Naive thymus-derived CD4-positive, alpha-beta T cell (primary cell): Measurements from ENCODE around the gene EXOSC2. TPM values are rescaled to one million over a fixed set of nuclear protein-coding genes. Genes with fewer than 3 reads are reported as not detected.

ENCODE experiments used
- ATAC-seq: fragments of 150-1000 bp; cut with Tn5 transposase; 2 replicates; pipeline ENCODE4 v1.10.0; 2021; ENCODE audit warnings: mild to moderate bottlenecking, moderate library complexity
- CTCF ChIA-PET: fragments of 350-600 bp; sonication (Branson Sonifier 250); formaldehyde crosslinking; loops from one replicate; lab custom pipeline; 2021; ENCODE audit warnings: antibody characterized with exemption; lab: Charles Lee
- POLR2A ChIA-PET: fragments of 350-600 bp; sonication (Branson Sonifier 250); formaldehyde crosslinking; loops from one replicate; lab custom pipeline; 2021; ENCODE audit warnings: antibody characterized with exemption, inconsistent platforms; lab: Charles Lee
- DNase-seq, 9 donors: peaks; one replicate each; pipeline versions ENCODE4 v3.0.0 to v3.0.0-alpha.2; 2020 to 2022; ENCODE audit warnings: mixed read lengths in 1 of 9
- H3K27ac ChIP-seq: one replicate; pipeline ENCODE4 v1.7.0; 2013; ENCODE audit warnings: mild to moderate bottlenecking, low read depth, low read length, moderate library complexity
- H3K27me3 ChIP-seq, 2 donors: one replicate each; pipeline ENCODE4 v1.7.0; 2013; ENCODE audit warnings: low read length in 2 of 2, mild to moderate bottlenecking in 2 of 2, moderate library complexity in 2 of 2; ENCODE audit not compliant: control insufficient read depth in 2 of 2, insufficient read depth in 2 of 2
- H3K36me3 ChIP-seq, 3 experiments: 1 replicate in 2 of 3; 2 replicates in 1 of 3; pipeline ENCODE4 v1.7.0; 2013; ENCODE audit warnings: low read length in 3 of 3, mild to moderate bottlenecking in 3 of 3, moderate library complexity in 1 of 3; ENCODE audit not compliant: insufficient read depth in 3 of 3, control insufficient read depth in 2 of 3
- H3K4me1 ChIP-seq, 2 donors: one replicate each; pipeline ENCODE4 v1.7.0; 2013; ENCODE audit warnings: low read length in 2 of 2, mild to moderate bottlenecking in 2 of 2, moderate library complexity in 1 of 2; ENCODE audit not compliant: control insufficient read depth in 2 of 2, insufficient read depth in 2 of 2
- H3K4me3 ChIP-seq: 2 replicates; pipeline ENCODE4 v1.7.0; 2013; ENCODE audit warnings: mild to moderate bottlenecking, low read length
- H3K9me3 ChIP-seq, 3 experiments: 1 replicate in 2 of 3; 2 replicates in 1 of 3; pipeline ENCODE4 v1.7.0; 2013; ENCODE audit warnings: low read length in 3 of 3; ENCODE audit not compliant: control insufficient read depth in 2 of 3
- H3K27ac Mint-ChIP-seq, 9 donors: one replicate each; pipeline ENCODE4 v1.8.0; 2020 to 2022; ENCODE audit warnings: mixed read lengths in 9 of 9, mild to moderate bottlenecking in 8 of 9, moderate library complexity in 5 of 9, inconsistent platforms in 2 of 9
- H3K27me3 Mint-ChIP-seq, 5 donors: one replicate each; pipeline ENCODE4 v1.8.0; 2021 to 2022; ENCODE audit warnings: mixed read lengths in 5 of 5, mild to moderate bottlenecking in 1 of 5
- H3K36me3 Mint-ChIP-seq, 5 donors: one replicate each; pipeline ENCODE4 v1.8.0; 2020 to 2022; ENCODE audit warnings: mixed read lengths in 5 of 5, mild to moderate bottlenecking in 3 of 5, inconsistent platforms in 1 of 5
- H3K4me1 Mint-ChIP-seq, 7 donors: one replicate each; pipeline ENCODE4 v1.8.0; 2020 to 2022; ENCODE audit warnings: mixed read lengths in 7 of 7, mild to moderate bottlenecking in 3 of 7, inconsistent platforms in 1 of 7
- H3K4me3 Mint-ChIP-seq, 10 donors: one replicate each; pipeline ENCODE4 v1.8.0; 2020 to 2022; ENCODE audit warnings: mild to moderate bottlenecking in 10 of 10, mixed read lengths in 10 of 10, moderate library complexity in 6 of 10, inconsistent platforms in 2 of 10
- H3K9me3 Mint-ChIP-seq, 11 donors: one replicate each; pipeline ENCODE4 v1.8.0; 2020 to 2022; ENCODE audit warnings: mixed read lengths in 11 of 11, mild to moderate bottlenecking in 4 of 11, inconsistent platforms in 1 of 11, moderate library complexity in 1 of 11
- intact Hi-C, 2 donors: fragments of 100-400 bp; cut with micrococcal nuclease; formaldehyde crosslinking; loops; one replicate each; pipeline ENCODE4 v1.15.1; 2023
- polyA plus RNA-seq, 2 donors: library from polyadenylated mRNA; unstranded; fragments of 300-500 nt; fragmentation: Illumina TruSeq; gene quantifications; one replicate each; pipeline ENCODE4 v1.2.3, GENCODE V29; 2021
- total RNA-seq, 6 experiments: library from RNA in 5 of 6; stranded (reverse) in 5 of 6; gene quantifications; 1 replicate in 5 of 6; 2 replicates in 1 of 6; pipeline ENCODE4 v1.2.3 and lab custom pipeline; 2021 to 2026

EXOSC2 gene
- total and polyA plus RNA-seq, 7 experiments from 2014 or later, result 31.4 to 60.7 (median 57.3) TPM

GRCh38 chr9:130707225-130707976 is 13.8 kb downstream of the EXOSC2 start:
- Histone ChIP-seq H3K4me3 (no peak overlapping the region), H3K36me3 (peaks cover 7 to 28% (median 11%) of the 10 kb centered on the region in 3 experiments), H3K27me3 (no peaks in the 10 kb centered on the region), H3K4me1 (peaks cover 0 to 4% of the 10 kb centered on the region in 2 donors), H3K9me3 (no peaks in the 10 kb centered on the region), H3K27ac (no peak overlapping the region)
- DNase-seq, result peak; percentile 35 to 72 (median 64)
- peaks cover 0 to 2% (median 0%) of the 10 kb centered on the region in 11 donors for H3K9me3 Mint-ChIP-seq
- ATAC-seq, result peak; percentile 73
- peaks cover 12 to 32% (median 14%) of the 10 kb centered on the region in 5 donors for H3K36me3 Mint-ChIP-seq
- peak overlapping the region in 4 of 9 donors; percentile 52 to 81 (median 65) for H3K27ac Mint-ChIP-seq
- peaks cover under 1 to 9% (median 2%) of the 10 kb centered on the region in 7 donors for H3K4me1 Mint-ChIP-seq
- POLR2A ChIA-PET, result interaction anchor here (1.0 to 3.8 kb wide), 2 partner anchors 14 to 32 kb away, joined by 3 to 14 read pairs; partner anchors contain the start of gene EXOSC2
- CTCF ChIA-PET, result interaction anchor here (0.5 to 2.5 kb wide), 9 partner anchors 14 to 661 kb away, joined by 3 to 8 read pairs (median 4); partner anchors contain the start of gene EXOSC2
- H3K4me3 Mint-ChIP-seq, result no peak overlapping the region
- no peaks in the 10 kb centered on the region for H3K27me3 Mint-ChIP-seq
- intact Hi-C loops, result loop anchor here (1.0 to 5.0 kb wide), 5 partner anchors 25 to 340 kb away; no protein-coding TSS in a partner anchor

- no peak overlapping the region for H3K27ac ChIP-seq
- H3K4me3 Mint-ChIP-seq, result peak overlapping the region in 8 of 10 donors; percentile 4 to 77 (median 28)
- H3K36me3 ChIP-seq, result peaks cover 0 to 7% (median 0%) of the 10 kb centered on the region in 3 experiments
- H3K4me1 Mint-ChIP-seq, result peaks cover 23 to 35% (median 29%) of the 10 kb centered on the region in 7 donors
- H3K27ac Mint-ChIP-seq, result peak overlapping the region in 1 of 9 donors; percentile 25
- H3K4me1 ChIP-seq, result peaks cover 22 to 28% of the 10 kb centered on the region in 2 donors
- no peaks in the 10 kb centered on the region for H3K27me3 ChIP-seq
- ATAC-seq (no peak), DNase-seq (no peak)
- CTCF ChIA-PET, result interaction anchor here (0.8 to 1.5 kb wide), 3 partner anchors 10 to 336 kb away, joined by 3 to 7 read pairs (median 3); partner anchors contain the start of gene EXOSC2
- intact Hi-C loops, result loop anchor here (10.0 kb wide), 2 partner anchors 124 to 1694 kb away; partner anchors contain the start of genes ABL1 (in 2 of the 2) and TTF1 (in 1 of the 2)
- peaks cover 0 to 8% (median 0%) of the 10 kb centered on the region in 5 donors for H3K36me3 Mint-ChIP-seq
- no peak overlapping the region for H3K4me3 ChIP-seq
- no peaks in the 10 kb centered on the region for H3K27me3 Mint-ChIP-seq
- POLR2A ChIA-PET, result interaction anchor here (1.5 kb wide), 1 partner anchor 18 kb away, joined by 6 read pairs; the partner anchor contains the start of gene EXOSC2
- no peaks in the 10 kb centered on the region for H3K9me3 ChIP-seq
- peaks cover 0 to 2% (median 0%) of the 10 kb centered on the region in 11 donors for H3K9me3 Mint-ChIP-seq
Observed at GRCh38 chr9:130710822-130711352, 17.3 kb downstream of the EXOSC2 start.

GRCh38 chr9:130711469-130711868 is 17.9 kb downstream of the EXOSC2 start:
- peak overlapping the region; percentile 7 to 97 (median 48) for H3K4me3 Mint-ChIP-seq
- no peaks in the 10 kb centered on the region for H3K9me3 ChIP-seq
- ATAC-seq (no peak), DNase-seq (no peak)
- ChIA-PET CTCF (interaction anchor here (1.3 to 1.5 kb wide), 2 partner anchors 10 to 18 kb away, joined by 3 to 7 read pairs; partner anchors contain the start of gene EXOSC2), POLR2A (interaction anchor here (1.5 kb wide), 1 partner anchor 18 kb away, joined by 6 read pairs; the partner anchor contains the start of gene EXOSC2)
- peak overlapping the region in 2 of 9 donors; percentile 25 to 62 for H3K27ac Mint-ChIP-seq
- peaks cover 0 to 3% (median 0%) of the 10 kb centered on the region in 5 donors for H3K36me3 Mint-ChIP-seq
- H3K4me1 ChIP-seq, result peaks cover 22 to 31% of the 10 kb centered on the region in 2 donors
- H3K36me3 ChIP-seq, result peaks cover 0 to 7% (median 0%) of the 10 kb centered on the region in 3 experiments
- intact Hi-C loops, result loop anchor here (10.0 kb wide), 2 partner anchors 123 to 1693 kb away; partner anchors contain the start of genes ABL1 (in 2 of the 2) and TTF1 (in 1 of the 2)
- peaks cover 0 to 2% (median 0%) of the 10 kb centered on the region in 11 donors for H3K9me3 Mint-ChIP-seq
- peaks cover 27 to 40% (median 34%) of the 10 kb centered on the region in 7 donors for H3K4me1 Mint-ChIP-seq
- H3K4me3 ChIP-seq, result no peak overlapping the region
- H3K27ac ChIP-seq, result no peak overlapping the region
- H3K27me3 ChIP-seq, result no peaks in the 10 kb centered on the region
- no peaks in the 10 kb centered on the region for H3K27me3 Mint-ChIP-seq

- Mint-ChIP-seq H3K27ac (peak overlapping the region; percentile 91 to 97 (median 96)), H3K4me3 (peak overlapping the region; percentile 90 to 99 (median 94)), H3K9me3 (no peaks in the 10 kb centered on the region), H3K4me1 (peaks cover 27 to 48% (median 37%) of the 10 kb centered on the region in 7 donors), H3K27me3 (no peaks in the 10 kb centered on the region), H3K36me3 (peaks cover 0 to 2% (median 0%) of the 10 kb centered on the region in 5 donors)
- Histone ChIP-seq H3K36me3 (peaks cover 0 to 7% (median 0%) of the 10 kb centered on the region in 3 experiments), H3K27ac (peak overlapping the region; percentile 99), H3K4me1 (peaks cover 22 to 31% of the 10 kb centered on the region in 2 donors), H3K9me3 (no peaks in the 10 kb centered on the region), H3K27me3 (no peaks in the 10 kb centered on the region), H3K4me3 (peak overlapping the region; percentile 92)
- ATAC-seq (peak; percentile 98), DNase-seq (peak; percentile 92 to 97 (median 96))
- ChIA-PET CTCF (interaction anchor here (1.0 kb wide), 1 partner anchor 11 kb away, joined by 5 read pairs; no protein-coding TSS in a partner anchor), POLR2A (interaction anchor here (1.1 to 1.5 kb wide), 2 partner anchors 19 to 25 kb away, joined by 4 to 18 read pairs; partner anchors contain the start of gene EXOSC2)
- intact Hi-C loops, result loop anchor here (1.0 to 10.0 kb wide), 5 partner anchors 11 to 1692 kb away; partner anchors contain the start of genes ABL1 (in 2 of the 2), EXOSC2 (in 2 of the 2), NUP214 (in 1 of the 2) and TTF1 (in 1 of the 2)
Observed at GRCh38 chr9:130712564-130713285, 19.1 kb downstream of the EXOSC2 start.

- Histone ChIP-seq H3K4me3 (peak overlapping the region; percentile 92), H3K27ac (peak overlapping the region; percentile 99), H3K9me3 (no peaks in the 10 kb centered on the region), H3K4me1 (peaks cover 22 to 31% of the 10 kb centered on the region in 2 donors), H3K27me3 (no peaks in the 10 kb centered on the region), H3K36me3 (peaks cover 0 to 7% (median 0%) of the 10 kb centered on the region in 3 experiments)
- H3K4me1 Mint-ChIP-seq, result peaks cover 27 to 50% (median 37%) of the 10 kb centered on the region in 7 donors
- peak; percentile 1 for ATAC-seq
- peak overlapping the region; percentile 75 to 98 (median 93) for H3K27ac Mint-ChIP-seq
- H3K4me3 Mint-ChIP-seq, result peak overlapping the region; percentile 90 to 99 (median 94)
- intact Hi-C loops, result loop anchor here (1.0 to 10.0 kb wide), 4 partner anchors 12 to 1691 kb away; partner anchors contain the start of genes ABL1 (in 2 of the 2), NUP214 (in 1 of the 2) and TTF1 (in 1 of the 2)
- no peaks in the 10 kb centered on the region for H3K27me3 Mint-ChIP-seq
- CTCF ChIA-PET, result interaction anchor here (1.0 kb wide), 1 partner anchor 12 kb away, joined by 5 read pairs; no protein-coding TSS in a partner anchor
- H3K36me3 Mint-ChIP-seq, result peaks cover 0 to 2% (median 0%) of the 10 kb centered on the region in 5 donors
- DNase-seq, result no peak
- H3K9me3 Mint-ChIP-seq, result no peaks in the 10 kb centered on the region
- POLR2A ChIA-PET, result interaction anchor here (0.6 to 1.5 kb wide), 4 partner anchors 12 to 35 kb away, joined by 3 to 18 read pairs (median 4); partner anchors contain the start of gene EXOSC2
Observed at GRCh38 chr9:130713286-130713960, 19.8 kb downstream of the EXOSC2 start.
